ENCODE results near the gene ASIC3. TPM values are rescaled to one million over a fixed set of nuclear protein-coding genes. Genes with fewer than 3 reads are reported as not detected.
A peak's percentile ranks its signal among the peaks of the same experiment; 100 is the strongest.

Gene ASIC3
- total RNA-seq, 2 donors from 2014 or later, result 1.1 to 1.2 TPM

- Histone ChIP-seq H3K27me3 (no peaks in the 10 kb centered on the region), H3K36me3 (no peaks in the 10 kb centered on the region), H3K4me1 (peaks cover 0 to 51% of the 10 kb centered on the region in 2 donors), H3K4me3 (no peak overlapping the region), H3K9me3 (no peaks in the 10 kb centered on the region), H3K27ac (no peak overlapping the region)
- TF ChIP-seq, protein P1, sequence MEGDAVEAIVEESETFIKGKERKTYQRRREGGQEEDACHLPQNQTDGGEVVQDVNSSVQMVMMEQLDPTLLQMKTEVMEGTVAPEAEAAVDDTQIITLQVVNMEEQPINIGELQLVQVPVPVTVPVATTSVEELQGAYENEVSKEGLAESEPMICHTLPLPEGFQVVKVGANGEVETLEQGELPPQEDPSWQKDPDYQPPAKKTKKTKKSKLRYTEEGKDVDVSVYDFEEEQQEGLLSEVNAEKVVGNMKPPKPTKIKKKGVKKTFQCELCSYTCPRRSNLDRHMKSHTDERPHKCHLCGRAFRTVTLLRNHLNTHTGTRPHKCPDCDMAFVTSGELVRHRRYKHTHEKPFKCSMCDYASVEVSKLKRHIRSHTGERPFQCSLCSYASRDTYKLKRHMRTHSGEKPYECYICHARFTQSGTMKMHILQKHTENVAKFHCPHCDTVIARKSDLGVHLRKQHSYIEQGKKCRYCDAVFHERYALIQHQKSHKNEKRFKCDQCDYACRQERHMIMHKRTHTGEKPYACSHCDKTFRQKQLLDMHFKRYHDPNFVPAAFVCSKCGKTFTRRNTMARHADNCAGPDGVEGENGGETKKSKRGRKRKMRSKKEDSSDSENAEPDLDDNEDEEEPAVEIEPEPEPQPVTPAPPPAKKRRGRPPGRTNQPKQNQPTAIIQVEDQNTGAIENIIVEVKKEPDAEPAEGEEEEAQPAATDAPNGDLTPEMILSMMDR (IDR thresholded peaks at IDR 0.05), result no peak
- DNase-seq (ENCODE audit: low spot score), result no peak
Observed at GRCh38 chr7:151012031-151012692, 36.2 kb upstream of the ASIC3 start.

GRCh38 chr7:151012911-151013347, 35.4 kb upstream of the ASIC3 start:
- DNase-seq (ENCODE audit: low spot score), result no peak

DNA sequence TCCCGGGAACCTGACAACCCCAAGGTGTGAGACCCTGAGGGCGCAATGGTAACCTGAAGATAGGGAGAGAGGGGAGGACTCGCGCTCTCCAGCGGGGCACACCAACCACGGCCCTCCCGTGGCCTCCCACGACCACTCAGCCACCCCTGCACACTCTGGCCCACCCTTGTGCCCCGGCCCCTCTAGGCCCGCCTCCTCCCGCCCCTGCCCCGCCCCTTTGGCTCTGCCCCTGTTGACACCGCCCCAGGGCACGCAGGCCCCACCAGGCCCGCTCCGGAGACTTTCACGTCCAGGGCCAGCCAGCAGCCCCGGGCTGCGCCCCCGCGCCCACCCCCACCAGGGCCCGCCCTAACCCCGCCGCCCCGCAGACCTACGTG, 35.0 kb upstream of the ASIC3 start:
- no peak for DNase-seq (ENCODE audit: low spot score)
- Histone ChIP-seq H3K4me1 (peaks cover 0 to 48% of the 10 kb centered on the region in 2 donors), H3K36me3 (no peaks in the 10 kb centered on the region), H3K9me3 (no peaks in the 10 kb centered on the region), H3K4me3 (peak overlapping the region; percentile 21 to 39), H3K27me3 (no peaks in the 10 kb centered on the region), H3K27ac (no peak overlapping the region)
- TF ChIP-seq, protein P1 (IDR thresholded peaks at IDR 0.05), result no peak

More at GRCh38 chr7:151012911-151013347, 35.4 kb upstream of the ASIC3 start:
- peak overlapping the region; percentile 21 to 39 for H3K4me3 ChIP-seq
- TF ChIP-seq, protein P1 (IDR thresholded peaks at IDR 0.05), result peak; percentile 32 to 59
- no peaks in the 10 kb centered on the region for H3K9me3 ChIP-seq
- no peaks in the 10 kb centered on the region for H3K27me3 ChIP-seq
- peaks cover 0 to 48% of the 10 kb centered on the region in 2 donors for H3K4me1 ChIP-seq
- H3K36me3 ChIP-seq, result no peaks in the 10 kb centered on the region
- no peak overlapping the region for H3K27ac ChIP-seq

- Histone ChIP-seq H3K36me3 (no peaks in the 10 kb centered on the region), H3K27me3 (no peaks in the 10 kb centered on the region), H3K27ac (no peak overlapping the region), H3K9me3 (no peaks in the 10 kb centered on the region), H3K4me3 (peak overlapping the region; percentile 21 to 39), H3K4me1 (peaks cover 0 to 48% of the 10 kb centered on the region in 2 donors)
- DNase-seq (ENCODE audit: low spot score), result peak; percentile 81
- TF ChIP-seq, protein P1 (IDR thresholded peaks at IDR 0.05), result no peak
Observed at GRCh38 chr7:151013733-151014497, 34.4 kb upstream of the ASIC3 start.

- Histone ChIP-seq H3K27ac (no peak overlapping the region), H3K9me3 (no peaks in the 10 kb centered on the region), H3K27me3 (no peaks in the 10 kb centered on the region), H3K4me1 (peaks cover 0 to 46% of the 10 kb centered on the region in 2 donors), H3K36me3 (no peaks in the 10 kb centered on the region), H3K4me3 (no peak overlapping the region)
- DNase-seq (ENCODE audit: low spot score), result no peak
- TF ChIP-seq, protein P1 (IDR thresholded peaks at IDR 0.05), result no peak
Observed at GRCh38 chr7:151014950-151015349, 33.4 kb upstream of the ASIC3 start.

All from right atrium auricular region (tissue), 2 donors.